BE2C (cell line): Measurements from ENCODE around the gene SLIT2. TPM values are rescaled to one million over a fixed set of nuclear protein-coding genes. Genes with fewer than 3 reads are reported as not detected.

Source experiments
- DNase-seq: peaks from one replicate; pipeline ENCODE4 v3.0.0-alpha.2; 2020
- H3K27me3 ChIP-seq: fragments of 250-450 bp; sonication (Bioruptor Pico); 2 replicates; pipeline ENCODE4 v1.5.1; 2020; ENCODE audit warnings: mild to moderate bottlenecking
- H3K36me3 ChIP-seq: fragments of 250-450 bp; sonication (Bioruptor Pico); 2 replicates; pipeline ENCODE4 v1.5.1; 2020; ENCODE audit warnings: mild to moderate bottlenecking
- H3K4me1 ChIP-seq: fragments of 250-450 bp; sonication (Bioruptor Pico); 2 replicates; pipeline ENCODE4 v1.5.1; 2020
- H3K4me3 ChIP-seq: 2 replicates; pipeline ENCODE4 v1.5.1; 2011; ENCODE audit warnings: low read depth, low read length
- H3K9me3 ChIP-seq: fragments of 250-450 bp; sonication (Bioruptor Pico); 2 replicates; pipeline ENCODE4 v1.5.1; 2020
- polyA plus RNA-seq: library from polyadenylated mRNA; unstranded; fragments of >200 nt; gene quantifications from one replicate; pipeline ENCODE4 v1.2.1, GENCODE V29; 2012; ENCODE audit warnings: low read depth, missing spikeins; ENCODE audit not compliant: insufficient read length, insufficient read depth
- TF ChIP-seq, protein P1 (sequence below): IDR thresholded peaks from 2 replicates; pipeline ENCODE4 v1.5.1; 2012; ENCODE audit warnings: mild to moderate bottlenecking, low read depth, low read length

SLIT2 gene, protein sequence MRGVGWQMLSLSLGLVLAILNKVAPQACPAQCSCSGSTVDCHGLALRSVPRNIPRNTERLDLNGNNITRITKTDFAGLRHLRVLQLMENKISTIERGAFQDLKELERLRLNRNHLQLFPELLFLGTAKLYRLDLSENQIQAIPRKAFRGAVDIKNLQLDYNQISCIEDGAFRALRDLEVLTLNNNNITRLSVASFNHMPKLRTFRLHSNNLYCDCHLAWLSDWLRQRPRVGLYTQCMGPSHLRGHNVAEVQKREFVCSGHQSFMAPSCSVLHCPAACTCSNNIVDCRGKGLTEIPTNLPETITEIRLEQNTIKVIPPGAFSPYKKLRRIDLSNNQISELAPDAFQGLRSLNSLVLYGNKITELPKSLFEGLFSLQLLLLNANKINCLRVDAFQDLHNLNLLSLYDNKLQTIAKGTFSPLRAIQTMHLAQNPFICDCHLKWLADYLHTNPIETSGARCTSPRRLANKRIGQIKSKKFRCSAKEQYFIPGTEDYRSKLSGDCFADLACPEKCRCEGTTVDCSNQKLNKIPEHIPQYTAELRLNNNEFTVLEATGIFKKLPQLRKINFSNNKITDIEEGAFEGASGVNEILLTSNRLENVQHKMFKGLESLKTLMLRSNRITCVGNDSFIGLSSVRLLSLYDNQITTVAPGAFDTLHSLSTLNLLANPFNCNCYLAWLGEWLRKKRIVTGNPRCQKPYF (N-terminal part only)
- 1.2 TPM for polyA plus RNA-seq

DNA sequence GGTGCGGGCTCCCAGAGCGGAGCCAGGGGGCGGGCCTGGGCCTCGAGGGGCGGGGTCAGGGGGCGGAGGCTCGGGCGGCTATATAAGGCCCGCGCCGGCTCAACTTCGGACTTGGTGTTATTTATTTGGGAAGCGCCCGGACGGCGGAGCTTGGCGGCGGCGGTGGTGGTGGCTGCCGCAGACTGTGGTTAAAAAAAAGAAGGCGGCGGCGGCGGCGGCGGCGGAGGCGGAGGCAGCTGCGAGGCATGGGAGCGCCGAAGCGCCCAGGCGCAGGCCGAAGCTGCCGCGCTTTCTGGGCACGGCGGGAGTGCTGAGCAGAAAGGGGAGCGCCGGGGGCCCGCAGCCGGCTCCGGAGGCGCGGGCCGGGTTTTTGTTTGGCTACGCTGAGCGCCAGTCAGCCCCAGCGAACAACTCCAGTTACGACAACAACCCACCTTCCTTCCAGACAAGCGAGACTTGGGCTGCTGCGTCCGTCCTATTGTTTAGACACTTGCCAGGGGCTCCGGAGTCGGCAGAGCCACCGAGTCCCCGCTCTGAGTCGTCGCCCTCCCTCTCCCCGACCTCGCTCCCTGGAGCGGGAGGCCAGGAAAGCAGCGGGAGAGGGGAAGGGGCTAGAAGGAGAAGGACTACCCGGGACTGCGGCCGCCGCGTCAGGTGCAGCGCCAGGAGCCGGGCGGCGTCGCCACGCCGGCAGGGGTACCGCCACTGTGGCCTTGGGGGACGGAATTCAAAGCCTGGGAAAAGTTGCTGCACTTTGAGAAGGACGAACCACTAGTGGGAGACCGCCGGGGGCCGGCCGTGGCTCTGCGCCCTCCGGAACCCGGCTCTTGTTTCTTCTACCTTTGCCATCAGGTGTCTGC lies at the start of gene SLIT2:
Gene SLIT2 (plus strand): TSS at position 110 of the 860 bp plus-strand sequence. CDS start 1,911 bp downstream, outside the sequence.
- H3K4me3 ChIP-seq, result peak within 1 kb of the TSS; percentile 50
- H3K4me1 ChIP-seq, result no peaks in the 10 kb centered on the region
- DNase-seq, result peak; percentile 83
- H3K27me3 ChIP-seq, result peaks cover 70% of the 10 kb centered on the region
- H3K36me3 ChIP-seq, result no peaks in the 10 kb centered on the region
- TF ChIP-seq, protein P1, sequence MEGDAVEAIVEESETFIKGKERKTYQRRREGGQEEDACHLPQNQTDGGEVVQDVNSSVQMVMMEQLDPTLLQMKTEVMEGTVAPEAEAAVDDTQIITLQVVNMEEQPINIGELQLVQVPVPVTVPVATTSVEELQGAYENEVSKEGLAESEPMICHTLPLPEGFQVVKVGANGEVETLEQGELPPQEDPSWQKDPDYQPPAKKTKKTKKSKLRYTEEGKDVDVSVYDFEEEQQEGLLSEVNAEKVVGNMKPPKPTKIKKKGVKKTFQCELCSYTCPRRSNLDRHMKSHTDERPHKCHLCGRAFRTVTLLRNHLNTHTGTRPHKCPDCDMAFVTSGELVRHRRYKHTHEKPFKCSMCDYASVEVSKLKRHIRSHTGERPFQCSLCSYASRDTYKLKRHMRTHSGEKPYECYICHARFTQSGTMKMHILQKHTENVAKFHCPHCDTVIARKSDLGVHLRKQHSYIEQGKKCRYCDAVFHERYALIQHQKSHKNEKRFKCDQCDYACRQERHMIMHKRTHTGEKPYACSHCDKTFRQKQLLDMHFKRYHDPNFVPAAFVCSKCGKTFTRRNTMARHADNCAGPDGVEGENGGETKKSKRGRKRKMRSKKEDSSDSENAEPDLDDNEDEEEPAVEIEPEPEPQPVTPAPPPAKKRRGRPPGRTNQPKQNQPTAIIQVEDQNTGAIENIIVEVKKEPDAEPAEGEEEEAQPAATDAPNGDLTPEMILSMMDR, result no peak
- H3K9me3 ChIP-seq, result no peaks in the 10 kb centered on the region

DNA sequence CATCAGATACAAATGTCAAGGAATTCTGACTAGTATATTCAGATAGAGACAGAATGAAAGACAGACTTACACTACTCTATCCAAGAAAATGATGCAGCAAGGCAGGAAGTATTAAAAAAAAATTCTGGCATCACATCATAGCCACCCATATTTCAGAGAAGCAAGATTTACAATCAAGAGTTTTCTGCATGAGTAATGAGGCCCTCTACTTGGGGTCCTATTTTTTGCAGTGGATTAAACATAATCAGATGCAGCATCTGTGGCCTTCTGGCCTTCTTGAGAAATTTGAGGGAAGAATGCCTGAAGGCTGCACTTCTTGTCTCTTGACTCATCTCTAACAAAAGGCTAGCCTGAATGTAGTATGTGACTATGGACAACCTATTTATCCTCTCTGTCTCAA lies 48.2 kb upstream of the SLIT2 start:
- H3K9me3 ChIP-seq, result no peaks in the 10 kb centered on the region
- TF ChIP-seq, protein P1, result no peak
- no peak overlapping the region for H3K4me3 ChIP-seq
- no peaks in the 10 kb centered on the region for H3K4me1 ChIP-seq
- no peaks in the 10 kb centered on the region for H3K36me3 ChIP-seq
- DNase-seq, result no peak
- no peaks in the 10 kb centered on the region for H3K27me3 ChIP-seq

DNA sequence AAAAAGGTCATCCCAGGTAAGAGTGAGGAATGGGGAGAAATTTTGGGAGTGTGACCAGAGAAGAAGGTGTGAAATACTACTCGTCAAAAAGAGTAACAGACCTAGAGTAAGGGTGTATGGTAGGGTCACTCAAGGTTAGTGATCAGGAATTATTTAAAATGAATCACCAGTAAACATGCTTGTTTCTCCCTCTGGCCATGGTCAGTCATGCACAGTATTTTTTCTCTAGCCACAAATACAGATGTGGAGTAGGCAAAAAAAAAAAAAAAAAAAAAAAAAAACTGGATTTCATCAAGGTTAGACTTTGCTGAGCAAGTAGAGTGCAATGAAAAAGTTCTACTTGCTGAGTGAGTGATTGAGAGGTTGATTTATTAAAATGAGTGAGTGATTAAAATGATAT lies 34.2 kb upstream of the SLIT2 start:
- H3K27me3 ChIP-seq, result no peaks in the 10 kb centered on the region
- TF ChIP-seq, protein P1, result no peak
- no peak overlapping the region for H3K4me3 ChIP-seq
- H3K9me3 ChIP-seq, result no peaks in the 10 kb centered on the region
- no peak for DNase-seq
- H3K36me3 ChIP-seq, result no peaks in the 10 kb centered on the region
- no peaks in the 10 kb centered on the region for H3K4me1 ChIP-seq

DNA sequence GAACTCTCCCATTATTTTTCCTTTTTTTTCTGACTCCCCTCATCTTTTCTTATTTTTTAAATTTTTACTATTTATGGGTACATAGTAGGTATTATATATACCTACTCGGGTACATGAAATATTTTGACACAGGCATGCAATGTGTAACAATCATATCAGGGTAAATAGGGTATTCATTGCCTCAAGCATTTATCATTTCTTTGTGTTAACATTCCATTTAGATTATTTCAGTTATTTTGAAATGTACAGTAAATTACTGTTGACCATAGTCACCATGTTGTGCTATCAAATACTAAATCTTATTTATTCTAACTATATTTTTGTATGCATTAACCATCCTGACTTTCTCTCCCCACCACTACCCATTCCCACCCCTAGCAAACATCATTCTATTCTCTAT lies 33.8 kb upstream of the SLIT2 start:
- no peaks in the 10 kb centered on the region for H3K4me1 ChIP-seq
- TF ChIP-seq, protein P1, result no peak
- DNase-seq, result no peak
- H3K4me3 ChIP-seq, result no peak overlapping the region
- no peaks in the 10 kb centered on the region for H3K27me3 ChIP-seq
- H3K36me3 ChIP-seq, result no peaks in the 10 kb centered on the region
- no peaks in the 10 kb centered on the region for H3K9me3 ChIP-seq

DNA sequence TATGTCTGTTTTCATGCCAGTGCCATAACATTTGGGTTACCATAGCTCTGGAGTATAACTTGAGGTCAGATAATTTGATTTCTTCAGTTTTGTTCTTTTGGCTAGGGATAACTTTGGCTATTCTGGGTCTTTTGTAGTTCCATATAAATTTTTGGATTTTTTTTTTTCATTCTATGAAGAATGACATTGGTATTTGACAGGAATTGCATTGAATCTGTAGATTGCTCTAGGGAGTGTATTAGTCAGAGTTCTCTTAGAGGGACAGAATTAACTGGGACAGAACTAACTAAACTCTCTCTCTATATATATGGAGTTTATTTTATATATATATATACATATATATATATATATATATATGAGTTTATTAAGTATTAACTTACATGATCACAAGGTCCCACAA lies 32.2 kb upstream of the SLIT2 start:
- no peaks in the 10 kb centered on the region for H3K36me3 ChIP-seq
- TF ChIP-seq, protein P1, result no peak
- H3K9me3 ChIP-seq, result no peaks in the 10 kb centered on the region
- H3K27me3 ChIP-seq, result no peaks in the 10 kb centered on the region
- H3K4me1 ChIP-seq, result no peaks in the 10 kb centered on the region
- H3K4me3 ChIP-seq, result no peak overlapping the region
- no peak for DNase-seq
